Lung microvascular endothelial cell (primary cell): ENCODE data around the gene ERBB2. TPM values are rescaled to one million over a fixed set of nuclear protein-coding genes. Genes with fewer than 3 reads are reported as not detected.

Experiments used
- DNase-seq, 2 donors: peaks; one replicate each; pipeline versions ENCODE4 v3.0.0 to v3.0.0-alpha.2; 2010; ENCODE audit warnings: low read depth in 2 of 2
- total RNA-seq: library from RNA; depleted of rRNA; stranded (reverse); fragments of >200 nt; gene quantifications from 2 replicates; pipeline ENCODE4 v1.2.1, GENCODE V29; 2014

Gene ERBB2
- 0.60 and 1.7 TPM in 2 replicates for total RNA-seq

DNA sequence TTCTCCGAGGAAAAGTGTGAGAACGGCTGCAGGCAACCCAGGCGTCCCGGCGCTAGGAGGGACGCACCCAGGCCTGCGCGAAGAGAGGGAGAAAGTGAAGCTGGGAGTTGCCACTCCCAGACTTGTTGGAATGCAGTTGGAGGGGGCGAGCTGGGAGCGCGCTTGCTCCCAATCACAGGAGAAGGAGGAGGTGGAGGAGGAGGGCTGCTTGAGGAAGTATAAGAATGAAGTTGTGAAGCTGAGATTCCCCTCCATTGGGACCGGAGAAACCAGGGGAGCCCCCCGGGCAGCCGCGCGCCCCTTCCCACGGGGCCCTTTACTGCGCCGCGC is at the start of gene ERBB2:
ERBB2 (plus strand) TSS at position 247 of the 330 bp plus-strand sequence. CDS start 175 bp downstream, outside the sequence.
- DNase-seq: peak in 1 of 2 donors; percentile 62

DNA sequence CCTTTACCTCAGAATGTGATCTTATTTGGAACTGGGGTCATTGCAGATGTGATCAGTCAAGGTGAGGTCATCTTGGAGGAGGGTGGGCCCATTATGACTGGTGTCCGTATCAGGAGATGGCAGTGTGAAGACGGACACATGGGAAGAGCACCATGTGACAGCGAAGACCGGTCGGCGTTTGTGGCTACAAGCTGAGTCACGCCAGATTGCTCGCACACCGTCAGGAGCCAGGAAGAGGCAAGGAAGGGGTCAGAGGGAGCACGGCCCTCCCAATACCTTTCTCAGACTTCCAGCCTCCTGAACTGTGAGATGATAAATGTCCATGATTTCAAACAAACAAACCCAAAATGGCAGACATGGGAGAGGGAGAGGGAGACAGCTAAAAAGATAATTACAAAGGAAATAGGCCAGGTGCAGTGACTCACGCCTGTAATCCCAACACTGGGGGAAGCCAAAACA is 49.7 kb upstream of the ERBB2 start:
- DNase-seq: peak in 1 of 2 donors; percentile 27

DNA sequence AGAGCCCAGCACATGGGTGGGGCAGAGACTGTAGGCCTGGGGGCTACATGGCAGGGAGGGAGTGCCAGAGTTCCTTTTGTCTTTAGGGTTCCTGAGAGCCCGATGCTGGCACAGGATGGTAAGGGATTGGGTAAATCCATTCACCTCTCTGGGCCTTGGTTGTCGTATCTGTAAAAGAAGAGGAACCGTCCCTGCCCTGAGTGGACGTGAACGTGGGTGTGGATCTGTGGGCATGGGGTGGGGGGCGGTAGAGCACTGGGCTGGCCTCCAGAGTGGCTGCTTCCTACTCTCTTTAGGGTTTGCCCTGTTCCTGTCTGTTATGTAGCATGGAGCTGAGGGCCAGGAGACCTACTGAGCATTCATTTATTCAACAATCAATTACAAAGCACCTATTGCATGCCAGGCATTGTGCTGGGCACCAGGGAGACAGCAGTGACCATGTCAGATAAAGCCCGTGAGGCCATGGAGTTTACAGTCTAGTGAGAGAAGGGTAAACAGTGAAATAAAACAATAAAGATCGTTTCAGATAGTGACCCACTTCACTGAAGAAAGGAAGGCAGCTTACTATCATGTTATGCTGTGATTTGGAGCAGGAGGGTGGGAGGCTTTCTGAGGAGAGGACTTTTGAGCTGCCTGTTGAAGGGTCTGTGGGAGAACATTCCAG is 47.8 kb upstream of the ERBB2 start:
- DNase-seq: no peak

DNA sequence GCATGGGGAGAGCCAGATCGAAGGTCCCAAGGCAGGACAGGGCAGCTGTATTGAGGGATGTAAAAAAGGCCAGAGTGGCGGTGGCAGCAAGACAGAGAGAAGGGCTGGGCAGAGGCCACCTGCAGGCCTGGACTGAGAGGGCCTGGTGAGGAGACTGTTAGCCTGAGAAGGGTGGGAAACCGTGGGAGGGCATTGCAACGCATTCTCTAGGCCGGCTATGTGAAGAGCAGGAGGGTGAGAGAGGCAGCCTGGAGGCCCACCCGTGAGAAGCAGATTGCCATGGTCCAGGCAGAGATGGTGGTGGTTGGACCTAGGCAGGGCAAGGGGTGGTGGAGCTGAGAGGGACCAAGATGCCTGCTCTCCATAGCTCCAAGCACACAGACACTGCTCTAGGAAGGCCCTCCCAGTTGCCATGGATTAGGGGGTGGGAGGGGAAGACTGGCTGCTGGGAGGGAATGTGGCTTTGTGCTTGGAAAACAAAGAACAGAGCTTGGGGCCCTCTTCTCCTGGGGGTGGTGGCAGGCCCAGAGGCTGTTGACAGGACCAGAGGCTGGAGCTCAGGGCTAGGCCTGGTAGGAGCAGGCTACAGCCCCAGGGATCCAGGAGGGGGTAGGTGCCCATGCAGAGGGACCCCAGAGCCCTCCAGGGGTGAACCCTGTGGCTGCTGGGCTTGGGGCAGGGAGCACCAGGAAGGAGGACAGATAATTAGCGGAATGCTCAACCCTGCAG is 47.1 kb upstream of the ERBB2 start:
- no peak for DNase-seq

DNA sequence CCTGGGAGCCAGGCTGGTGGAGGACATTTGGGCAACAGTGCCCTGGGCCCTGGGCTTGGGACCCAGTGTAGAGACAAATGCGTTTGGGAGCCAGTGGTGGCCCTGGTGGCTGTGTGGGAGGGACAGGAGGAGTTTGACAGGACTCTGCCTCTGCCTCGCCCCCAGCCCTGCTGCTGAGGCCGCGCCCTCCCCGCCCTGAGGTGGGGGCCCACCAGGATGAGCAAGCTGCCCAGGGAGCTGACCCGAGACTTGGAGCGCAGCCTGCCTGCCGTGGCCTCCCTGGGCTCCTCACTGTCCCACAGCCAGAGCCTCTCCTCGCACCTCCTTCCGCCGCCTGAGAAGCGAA is 46.6 kb upstream of the ERBB2 start:
- DNase-seq: no peak

DNA sequence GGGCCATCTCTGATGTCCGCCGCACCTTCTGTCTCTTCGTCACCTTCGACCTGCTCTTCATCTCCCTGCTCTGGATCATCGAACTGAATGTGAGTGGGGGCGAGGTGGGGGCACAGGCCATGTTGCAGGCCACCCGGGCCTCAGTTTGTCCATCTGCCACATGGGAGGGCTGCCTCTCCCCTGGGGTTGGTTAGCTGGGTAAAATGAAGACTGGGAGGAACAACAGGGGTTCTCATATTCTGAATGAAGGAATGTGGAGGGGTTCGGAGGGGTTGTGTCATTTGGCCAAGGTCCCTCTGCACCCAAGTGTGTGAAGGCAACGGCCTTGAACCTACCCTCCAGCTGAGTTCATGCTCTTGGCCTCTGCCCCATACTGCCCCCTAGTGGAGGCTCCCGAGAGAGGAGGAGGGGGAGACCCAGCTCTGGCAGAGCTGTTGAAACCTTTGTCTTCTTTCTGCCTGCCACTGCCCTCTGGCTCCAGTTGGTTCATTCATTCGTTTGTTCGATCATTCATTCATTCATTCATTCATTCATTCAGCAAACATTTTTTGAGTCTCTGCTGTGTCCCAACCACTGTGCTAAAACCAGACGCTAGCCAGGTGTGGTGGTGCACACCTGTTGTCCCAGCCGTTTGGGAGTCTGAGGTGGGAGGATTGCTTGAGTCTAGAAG is 46.1 kb upstream of the ERBB2 start:
- peak; percentile 53 to 63 for DNase-seq

DNA sequence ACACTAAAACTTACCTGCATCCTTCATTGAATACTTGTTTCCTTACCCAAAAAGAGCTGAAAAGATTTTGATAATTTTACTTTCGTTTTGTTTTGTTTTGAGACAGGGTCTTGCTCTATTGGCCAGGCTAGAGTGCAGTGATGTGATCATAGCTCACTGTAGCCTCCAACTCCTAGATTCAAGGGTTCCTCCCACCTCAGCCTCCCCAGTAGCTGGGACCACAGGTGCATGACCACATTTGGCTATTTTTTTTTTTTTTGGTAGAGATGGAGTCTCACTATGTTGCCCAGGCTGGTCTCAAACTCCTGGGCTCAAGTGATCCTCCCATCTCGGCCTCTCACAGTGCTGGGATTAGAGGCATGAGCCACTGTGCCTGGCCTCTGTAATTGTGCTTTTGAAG is 44.8 kb upstream of the ERBB2 start:
- DNase-seq: no peak

DNA sequence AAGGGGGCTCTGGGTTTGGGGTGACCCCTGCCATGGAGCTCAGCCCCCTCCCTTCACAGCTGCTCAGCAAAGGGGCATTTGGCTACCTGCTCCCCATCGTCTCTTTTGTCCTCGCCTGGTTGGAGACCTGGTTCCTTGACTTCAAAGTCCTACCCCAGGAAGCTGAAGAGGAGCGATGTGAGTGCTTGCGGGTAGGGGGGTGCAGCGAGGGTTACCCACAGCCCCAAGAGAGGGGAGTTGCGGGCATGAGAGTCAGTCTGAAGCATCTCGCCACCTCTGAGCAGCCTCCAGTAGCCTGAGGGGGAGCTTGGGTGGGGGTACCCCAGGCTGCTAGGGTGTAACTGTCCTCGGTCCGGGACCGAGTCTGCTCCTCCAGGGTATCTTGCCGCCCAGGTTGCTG is 41.5 kb upstream of the ERBB2 start:
- no peak for DNase-seq

DNA sequence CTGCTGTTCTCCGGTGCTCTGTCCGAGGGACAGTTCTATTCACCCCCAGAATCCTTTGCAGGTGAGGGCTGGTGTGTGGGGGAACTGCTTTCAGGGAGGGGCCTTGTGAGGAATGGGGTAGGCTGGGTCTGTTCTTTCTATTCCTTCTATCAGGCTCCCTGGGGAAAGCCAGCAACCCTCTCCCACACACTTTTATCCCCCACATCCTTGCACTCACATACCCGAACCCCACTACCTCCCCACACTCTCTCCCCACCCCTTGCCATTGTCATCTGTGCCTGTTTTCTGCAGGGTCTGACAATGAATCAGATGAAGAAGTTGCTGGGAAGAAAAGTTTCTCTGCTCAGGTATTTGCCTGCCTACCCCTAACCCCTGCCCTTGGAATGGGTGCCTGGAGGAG is 41.1 kb upstream of the ERBB2 start:
- no peak for DNase-seq

DNA sequence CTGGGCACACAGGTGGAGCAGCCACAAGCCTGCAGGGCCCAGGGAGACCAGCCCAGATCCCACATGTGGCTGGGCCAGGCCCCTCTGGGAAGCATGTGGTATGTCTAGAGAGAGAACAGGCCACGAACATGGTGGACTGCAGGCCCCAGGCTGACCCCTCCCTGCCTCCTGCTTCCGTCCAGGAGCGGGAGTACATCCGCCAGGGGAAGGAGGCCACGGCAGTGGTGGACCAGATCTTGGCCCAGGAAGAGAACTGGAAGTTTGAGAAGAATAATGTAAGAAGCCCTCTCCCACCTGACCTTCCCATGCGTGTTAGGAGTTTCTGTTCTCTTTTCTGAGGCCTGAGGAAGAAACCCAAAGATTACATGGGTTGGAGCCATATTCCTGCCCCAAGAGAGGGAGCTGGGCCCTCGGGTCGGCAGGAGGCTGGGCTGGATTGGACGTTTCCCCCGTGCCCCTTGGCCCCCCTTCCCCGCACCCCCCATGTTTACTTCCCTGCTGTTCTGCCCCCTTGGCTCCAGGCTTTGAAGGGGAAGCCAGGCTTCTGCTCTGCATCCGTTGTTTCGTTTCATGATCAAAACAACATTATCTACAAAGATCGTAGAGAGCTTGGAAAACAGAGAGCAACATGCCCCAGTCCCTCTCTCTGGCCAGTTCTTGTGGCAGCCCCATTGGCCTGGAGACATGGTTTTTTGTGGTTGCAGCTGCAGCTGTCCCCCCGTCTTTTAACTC is 40.4 kb upstream of the ERBB2 start:
- DNase-seq: peak; percentile 78 to 92

DNA sequence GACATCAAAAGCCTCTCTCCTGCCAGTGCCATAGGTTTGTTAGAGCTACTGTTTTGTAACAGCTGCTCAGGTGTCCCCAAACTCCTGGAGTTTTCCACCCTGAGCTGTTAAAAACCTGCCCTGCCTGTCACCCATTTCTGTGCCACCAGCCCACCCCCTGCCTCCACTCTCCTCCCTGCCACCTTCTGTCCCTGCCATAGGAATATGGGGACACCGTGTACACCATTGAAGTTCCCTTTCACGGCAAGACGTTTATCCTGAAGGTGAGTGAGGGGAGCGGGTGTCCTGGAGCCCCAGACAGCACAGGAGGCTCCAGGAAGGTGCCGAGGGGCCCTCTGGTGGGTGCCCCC is 39.9 kb upstream of the ERBB2 start:
- DNase-seq: no peak

DNA sequence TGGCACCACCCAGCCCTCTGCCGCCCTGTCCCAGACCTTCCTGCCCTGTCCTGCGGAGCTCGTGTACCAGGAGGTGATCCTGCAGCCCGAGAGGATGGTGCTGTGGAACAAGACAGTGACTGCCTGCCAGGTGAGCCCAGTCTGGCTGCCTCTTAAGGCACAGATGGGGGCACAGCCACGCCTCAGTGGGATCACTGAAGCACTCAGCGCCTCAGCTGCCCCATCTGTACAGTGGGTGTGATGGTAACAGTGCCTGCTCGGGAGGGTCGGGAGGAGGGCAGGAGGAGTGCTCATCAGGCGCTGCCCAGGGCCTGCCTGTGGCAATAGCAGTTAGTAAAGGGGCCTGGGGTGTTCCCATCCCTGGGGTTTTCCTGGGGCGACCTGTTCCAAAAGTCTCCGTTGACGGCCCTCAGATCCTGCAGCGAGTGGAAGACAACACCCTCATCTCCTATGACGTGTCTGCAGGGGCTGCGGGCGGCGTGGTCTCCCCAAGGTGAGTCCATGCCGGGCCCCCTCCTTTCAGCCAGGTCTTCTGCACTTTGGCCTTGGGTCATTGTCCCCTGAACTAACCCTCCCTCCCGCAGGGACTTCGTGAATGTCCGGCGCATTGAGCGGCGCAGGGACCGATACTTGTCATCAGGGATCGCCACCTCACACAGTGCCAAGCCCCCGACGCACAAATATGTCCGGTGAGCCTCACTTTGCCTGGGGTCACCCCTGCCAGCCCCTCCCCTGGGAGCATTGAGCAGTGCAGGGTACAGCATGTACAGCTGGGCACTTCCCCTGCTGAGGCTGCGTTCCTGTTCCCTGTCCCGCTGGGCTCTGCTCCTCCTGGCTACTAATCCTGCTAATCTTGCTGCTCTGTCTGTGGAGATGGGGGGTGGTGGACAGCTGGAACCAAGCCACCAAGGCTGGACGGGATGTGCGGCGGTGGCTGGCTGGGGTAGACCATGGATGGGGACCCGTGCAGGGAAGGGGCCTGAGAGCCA is 39.2 kb upstream of the ERBB2 start:
- DNase-seq: peak; percentile 10 to 42

DNA sequence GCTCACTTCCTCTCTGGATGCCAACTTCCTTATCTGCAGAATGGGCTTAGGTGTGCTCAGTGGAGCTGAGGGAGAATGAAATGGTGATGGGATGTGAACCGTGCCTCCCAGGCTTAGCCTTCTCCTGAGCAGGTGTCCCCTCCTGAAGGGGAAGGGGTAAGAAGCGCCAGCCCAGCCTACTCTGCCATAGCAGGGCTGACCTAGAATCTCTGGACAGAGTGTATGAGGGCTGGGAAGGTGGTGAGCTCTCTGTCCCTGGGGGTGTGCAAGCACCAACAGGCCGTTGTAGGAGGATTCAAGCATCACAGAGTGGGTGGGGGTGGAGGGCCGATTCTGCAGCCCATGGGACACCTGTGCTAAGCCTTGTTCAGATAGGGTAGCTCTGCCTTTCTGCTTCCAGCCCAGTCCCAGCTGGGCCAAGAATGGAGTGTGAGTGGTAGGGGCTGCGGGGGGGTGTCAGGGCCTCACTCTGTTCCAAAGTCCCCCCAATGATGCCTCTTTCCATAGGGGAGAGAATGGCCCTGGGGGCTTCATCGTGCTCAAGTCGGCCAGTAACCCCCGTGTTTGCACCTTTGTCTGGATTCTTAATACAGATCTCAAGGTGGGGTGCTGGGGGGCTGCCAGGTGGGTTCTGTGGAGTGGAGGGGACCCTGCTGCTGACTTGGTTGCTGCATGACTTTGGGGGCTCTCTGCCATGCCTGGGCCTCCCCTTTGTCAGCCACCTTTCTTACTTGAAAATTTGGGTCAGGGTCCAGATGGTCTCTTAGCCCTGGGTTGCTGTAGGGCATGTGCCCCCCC is 37.9 kb upstream of the ERBB2 start:
- no peak for DNase-seq

DNA sequence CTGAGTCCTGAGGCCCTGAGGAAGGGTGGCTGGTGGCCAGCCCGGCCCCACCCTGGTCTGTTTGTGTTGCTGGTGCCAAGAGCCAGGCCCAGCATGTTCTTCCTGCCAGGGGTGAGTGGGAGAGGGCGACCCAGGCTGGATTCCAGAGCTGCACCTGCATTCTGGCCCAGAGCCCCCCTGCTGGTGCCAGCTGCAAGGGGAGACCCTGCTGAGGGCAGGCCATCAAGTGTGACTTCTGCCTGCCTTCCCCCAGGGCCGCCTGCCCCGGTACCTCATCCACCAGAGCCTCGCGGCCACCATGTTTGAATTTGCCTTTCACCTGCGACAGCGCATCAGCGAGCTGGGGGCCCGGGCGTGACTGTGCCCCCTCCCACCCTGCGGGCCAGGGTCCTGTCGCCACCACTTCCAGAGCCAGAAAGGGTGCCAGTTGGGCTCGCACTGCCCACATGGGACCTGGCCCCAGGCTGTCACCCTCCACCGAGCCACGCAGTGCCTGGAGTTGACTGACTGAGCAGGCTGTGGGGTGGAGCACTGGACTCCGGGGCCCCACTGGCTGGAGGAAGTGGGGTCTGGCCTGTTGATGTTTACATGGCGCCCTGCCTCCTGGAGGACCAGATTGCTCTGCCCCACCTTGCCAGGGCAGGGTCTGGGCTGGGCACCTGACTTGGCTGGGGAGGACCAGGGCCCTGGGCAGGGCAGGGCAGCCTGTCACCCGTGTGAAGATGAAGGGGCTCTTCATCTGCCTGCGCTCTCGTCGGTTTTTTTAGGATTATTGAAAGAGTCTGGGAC is 37.1 kb upstream of the ERBB2 start:
- DNase-seq: peak in 1 of 2 donors; percentile 43

DNA sequence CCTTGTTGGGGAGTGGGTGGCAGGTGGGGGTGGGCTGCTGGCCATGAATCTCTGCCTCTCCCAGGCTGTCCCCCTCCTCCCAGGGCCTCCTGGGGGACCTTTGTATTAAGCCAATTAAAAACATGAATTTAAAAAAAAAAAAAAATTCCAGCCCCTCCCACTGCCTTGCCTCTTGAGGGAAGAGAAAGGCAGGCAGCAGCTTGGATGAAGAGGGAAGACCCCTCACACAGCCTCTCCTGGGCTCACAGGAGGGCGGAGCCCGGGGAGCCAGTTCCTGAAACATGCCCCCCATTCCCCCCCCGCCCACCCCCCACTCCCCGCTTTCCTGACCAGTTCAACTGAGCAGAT is 36.5 kb upstream of the ERBB2 start:
- DNase-seq: no peak

DNA sequence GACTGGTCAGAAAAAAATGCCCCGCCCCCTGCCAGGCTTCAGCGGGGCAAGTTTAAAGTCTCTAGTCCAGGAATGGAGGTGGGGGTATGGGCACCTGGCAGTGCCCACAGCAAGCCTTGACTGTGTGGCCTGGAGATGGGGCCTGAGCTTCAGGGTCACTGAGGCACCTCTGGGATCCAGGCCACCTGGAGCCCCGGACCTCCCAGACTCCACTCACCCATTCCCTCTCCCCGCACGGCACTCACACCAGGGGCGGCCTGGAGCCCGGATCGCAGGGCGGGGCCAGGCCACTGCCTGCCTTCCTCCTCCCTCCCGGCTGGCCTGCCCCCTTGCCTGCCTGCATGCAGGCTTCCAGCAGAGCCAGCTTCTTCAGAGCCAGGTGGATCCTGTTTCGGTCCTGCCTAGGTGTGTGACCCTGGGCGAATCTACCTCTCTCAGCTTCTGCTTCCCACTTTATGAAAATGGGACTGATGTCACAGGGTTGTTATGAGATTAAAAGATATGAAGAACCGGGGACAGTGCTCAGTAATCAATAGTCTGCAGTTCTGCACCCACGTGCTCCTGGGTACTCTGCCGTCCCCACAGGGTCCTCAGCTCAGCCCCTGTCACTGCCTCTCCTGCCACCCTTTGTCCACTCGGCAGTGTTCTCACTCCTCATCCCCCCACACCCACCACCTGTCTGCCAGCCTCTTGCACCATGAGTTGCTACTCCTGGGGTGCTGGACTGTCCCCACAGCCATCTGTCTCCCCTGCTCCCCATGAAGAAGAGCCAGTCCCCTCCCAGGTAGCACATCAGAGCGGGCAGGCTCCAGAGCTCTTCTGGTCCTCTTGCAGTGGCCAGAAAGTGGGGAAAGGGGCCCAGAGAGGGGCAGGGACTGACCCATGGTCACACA is 35.9 kb upstream of the ERBB2 start:
- DNase-seq: peak; percentile 24 to 62

DNA sequence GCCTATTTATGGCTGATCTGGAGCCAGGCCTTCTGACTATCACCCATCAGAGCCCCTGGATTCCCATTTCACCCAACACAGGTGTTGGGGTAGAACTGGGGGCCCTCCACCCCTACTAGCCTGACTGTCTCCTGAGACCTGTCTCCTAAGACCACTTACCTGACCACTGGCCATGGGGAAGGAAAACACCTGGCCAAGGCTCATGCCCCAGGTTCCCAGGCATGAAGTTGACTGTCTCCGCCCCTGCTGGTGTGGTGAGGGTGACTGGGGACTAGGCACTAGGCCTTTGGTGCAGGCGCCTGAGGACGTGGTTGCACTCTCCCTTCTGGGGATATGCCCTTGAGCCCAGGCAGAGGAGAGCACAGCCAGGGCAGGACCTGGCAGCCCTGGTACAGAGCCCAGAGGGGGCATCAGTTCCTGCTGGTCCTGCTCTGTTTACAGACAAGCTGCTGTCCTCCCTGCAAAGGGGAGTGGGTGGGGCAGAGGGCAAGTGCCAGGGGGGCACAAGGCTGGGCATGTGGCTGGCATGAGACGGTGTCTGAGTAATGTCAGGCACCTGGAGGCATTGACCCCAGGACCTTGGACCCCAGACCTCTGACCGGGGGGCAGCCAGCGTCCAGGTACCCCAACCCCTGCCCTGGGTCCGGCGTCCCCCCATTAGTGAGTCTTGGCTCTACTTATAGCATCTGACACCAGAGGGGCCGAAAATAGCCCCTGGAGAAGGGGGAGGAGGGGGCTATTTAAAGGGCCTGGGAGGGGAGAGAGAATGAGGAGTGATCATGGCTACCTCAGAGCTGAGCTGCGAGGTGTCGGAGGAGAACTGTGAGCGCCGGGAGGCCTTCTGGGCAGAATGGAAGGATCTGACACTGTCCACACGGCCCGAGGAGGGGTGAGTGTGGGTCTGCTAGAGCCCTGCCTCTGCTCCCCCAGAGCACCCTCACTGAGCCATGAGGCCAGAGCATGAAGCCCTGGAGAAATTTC is 35.0 kb upstream of the ERBB2 start, which contains the start of gene TCAP:
TCAP (plus strand) TSS at position 769 of the 981 bp plus-strand sequence; CDS start at position 780, 11 bp downstream.
- DNase-seq: no peak
